SH-SY5Y (cell line): Measurements from ENCODE around the gene SMIM14.

Source experiments
- GATA2 ChIP-seq: IDR thresholded peaks from 2 replicates; pipeline ENCODE4 v1.6.1; 2011; ENCODE audit warnings: mild to moderate bottlenecking, low read depth, low read length
- GATA3 ChIP-seq: IDR thresholded peaks from 2 replicates; pipeline ENCODE4 v1.6.1; 2011; ENCODE audit warnings: low read depth, mild to moderate bottlenecking, low read length, moderate library complexity

DNA sequence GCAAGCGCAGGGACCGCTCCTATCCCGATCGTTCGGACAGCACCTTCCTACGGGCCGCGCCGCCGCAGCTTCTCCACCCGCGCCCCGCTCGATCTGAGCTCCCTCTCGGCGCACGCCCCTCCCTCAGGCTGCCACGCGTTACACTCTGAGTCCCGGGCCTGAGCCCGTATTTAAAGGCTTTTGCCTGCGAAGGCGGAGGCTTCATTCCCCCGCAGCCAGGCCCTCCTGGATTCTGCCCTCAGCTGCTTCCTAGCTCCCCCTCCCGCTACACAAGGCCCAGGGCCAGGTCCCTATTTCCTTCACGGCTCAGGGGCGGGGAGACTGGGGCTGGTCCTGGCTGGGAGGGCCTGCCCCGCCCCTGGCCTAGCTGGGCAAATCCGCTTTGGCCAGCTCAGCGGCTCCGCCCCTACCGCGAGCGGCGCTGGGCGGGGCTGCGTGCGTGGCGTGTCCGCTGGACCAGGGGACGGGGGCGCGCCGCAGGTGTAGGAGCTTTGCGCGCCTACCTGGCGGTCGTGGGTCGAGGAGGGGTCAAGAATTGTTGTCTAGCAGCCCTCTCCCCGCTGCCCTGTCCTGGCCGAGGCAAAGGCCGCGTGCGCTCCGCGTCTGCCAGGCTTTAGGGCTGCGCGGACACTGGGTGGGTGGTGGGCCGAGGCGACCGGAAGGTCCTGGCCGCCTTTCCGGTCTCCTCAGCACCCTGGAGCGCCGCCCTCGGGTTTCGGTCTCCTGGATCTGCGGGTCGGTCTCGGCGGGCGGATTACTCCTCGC lies 111.2 kb downstream of the SMIM14 start, which contains the start of gene UGDH:
- TF ChIP-seq GATA2 (no peak), GATA3 (no peak)
